Left renal cortex interstitium (tissue), 4 donors: ENCODE data around the gene MCRIP2. TPM values are rescaled to one million over a fixed set of nuclear protein-coding genes. Genes with fewer than 3 reads are reported as not detected.
A peak's percentile ranks its signal among the peaks of the same experiment; 100 is the strongest.
"Not testable (repeated sequence)": the region's sequence is repeated elsewhere in the genome, so short reads cannot be mapped to it uniquely, and the experiment has no call there.

Experiments used
- DNase-seq, 4 donors: peaks; one replicate each; pipeline ENCODE4 v3.0.0-alpha.2; 2013; ENCODE audit warnings: low read depth in 4 of 4, low spot score in 2 of 4, missing footprints in 1 of 4
- polyA plus RNA-seq, 4 donors: library from polyadenylated mRNA; unstranded; fragments of 120-200 nt; gene quantifications; one replicate each; pipeline ENCODE4 v1.2.1, GENCODE V29; 2013; ENCODE audit not compliant: insufficient read length in 4 of 4

MCRIP2 gene
- polyA plus RNA-seq, 4 donors, result 13.6 to 30.9 (median 25.1) TPM

GRCh38 chr16:678858-679813 is 37.5 kb downstream of the MCRIP2 start:
- DNase-seq, result peak in 3 of 4 donors; percentile 32 to 52 (median 39)

DNA sequence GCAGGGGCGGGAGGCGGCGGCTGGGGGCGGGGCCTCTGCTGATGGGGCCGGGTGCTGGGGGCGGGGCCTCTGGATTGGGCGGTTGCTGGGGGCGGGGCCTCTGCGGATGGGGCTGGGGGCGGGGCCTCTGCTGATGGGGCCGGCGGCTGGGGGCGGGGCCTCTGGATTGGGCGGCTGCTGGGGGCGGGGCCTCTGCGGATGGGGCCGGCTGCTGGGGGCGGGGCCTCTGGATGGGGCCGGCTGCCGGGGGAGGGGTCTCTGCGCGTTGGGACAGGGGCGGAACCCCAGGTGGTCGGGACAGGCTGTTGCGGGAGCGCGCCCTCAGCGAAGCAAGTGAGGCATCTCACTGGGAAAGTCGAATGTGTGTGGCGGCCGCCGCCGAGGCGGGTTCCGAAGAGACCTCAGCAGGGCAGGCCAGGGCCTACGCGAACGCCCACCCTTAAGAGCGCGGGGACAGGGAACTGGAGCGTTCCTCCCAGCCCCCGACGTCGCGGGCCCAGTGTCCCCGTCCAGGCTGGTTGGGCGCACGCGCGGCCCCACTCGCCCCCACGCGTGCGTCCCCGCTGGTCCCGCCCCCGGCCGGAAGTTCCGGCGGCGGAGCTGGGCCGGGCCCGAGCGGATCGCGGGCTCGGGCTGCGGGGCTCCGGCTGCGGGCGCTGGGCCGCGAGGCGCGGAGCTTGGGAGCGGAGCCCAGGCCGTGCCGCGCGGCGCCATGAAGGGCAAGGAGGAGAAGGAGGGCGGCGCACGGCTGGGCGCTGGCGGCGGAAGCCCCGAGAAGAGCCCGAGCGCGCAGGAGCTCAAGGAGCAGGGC is 38.4 kb downstream of the MCRIP2 start, which contains the start of gene STUB1:
Gene STUB1, plus strand, starts transcription at position 597 of the 811 bp plus-strand sequence. Its CDS starts 116 bp downstream, at position 713.
- DNase-seq, result peak in 3 of 4 donors; percentile 55 to 69 (median 59)

GRCh38 chr16:680625-680945 is 39.0 kb downstream of the MCRIP2 start:
- no peak for DNase-seq

- no peak for DNase-seq
Measured at GRCh38 chr16:680967-681745, 39.5 kb downstream of the MCRIP2 start.

- no peak for DNase-seq
Measured at GRCh38 chr16:681746-682427, 40.3 kb downstream of the MCRIP2 start.

GRCh38 chr16:682493-683395 is 41.1 kb downstream of the MCRIP2 start:
- DNase-seq, result no peak

GRCh38 chr16:683396-684070 is 41.9 kb downstream of the MCRIP2 start:
- DNase-seq, result no peak

DNA sequence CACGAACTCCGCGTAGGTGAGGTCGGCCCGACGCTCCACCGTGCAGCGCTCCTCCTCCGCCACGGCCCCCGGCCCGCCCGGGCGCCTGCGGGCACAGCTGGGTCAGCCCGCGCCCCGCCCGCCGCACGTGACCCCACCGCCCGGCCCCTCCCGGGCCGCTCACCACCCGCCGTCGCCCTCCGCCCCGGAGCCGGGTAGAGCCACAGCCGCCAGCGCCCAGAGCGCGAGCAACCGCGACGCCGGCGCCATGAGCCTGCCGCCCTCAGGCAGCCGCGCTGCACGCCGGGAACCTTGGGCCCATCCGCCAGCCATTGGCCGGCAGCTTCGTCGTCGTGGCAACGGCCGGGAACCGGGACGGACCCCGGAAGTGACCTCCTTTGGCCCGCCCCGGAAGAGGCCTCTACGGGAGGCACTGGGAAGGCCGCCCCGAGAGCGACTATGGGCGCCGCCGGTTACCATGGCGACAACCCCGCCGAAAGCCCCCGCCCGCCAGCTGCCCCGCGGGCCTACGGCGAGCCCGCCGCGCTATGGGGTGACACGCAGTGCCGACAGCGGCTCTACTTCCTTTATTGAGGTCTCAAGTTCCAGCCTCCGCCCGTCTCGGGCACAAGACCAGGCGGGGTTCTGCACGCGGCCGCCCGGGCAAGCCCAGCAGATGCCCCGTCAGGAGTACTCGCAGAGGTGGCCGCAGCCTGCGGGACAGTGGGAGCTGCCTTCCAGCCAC is 42.6 kb downstream of the MCRIP2 start, which contains the start of gene JMJD8:
Gene JMJD8, minus strand, starts transcription at position 264 of the 724 bp plus-strand sequence. Its CDS starts 15 bp downstream, at position 249.
- DNase-seq, result peak in 3 of 4 donors; percentile 79 to 91 (median 89)

DNA sequence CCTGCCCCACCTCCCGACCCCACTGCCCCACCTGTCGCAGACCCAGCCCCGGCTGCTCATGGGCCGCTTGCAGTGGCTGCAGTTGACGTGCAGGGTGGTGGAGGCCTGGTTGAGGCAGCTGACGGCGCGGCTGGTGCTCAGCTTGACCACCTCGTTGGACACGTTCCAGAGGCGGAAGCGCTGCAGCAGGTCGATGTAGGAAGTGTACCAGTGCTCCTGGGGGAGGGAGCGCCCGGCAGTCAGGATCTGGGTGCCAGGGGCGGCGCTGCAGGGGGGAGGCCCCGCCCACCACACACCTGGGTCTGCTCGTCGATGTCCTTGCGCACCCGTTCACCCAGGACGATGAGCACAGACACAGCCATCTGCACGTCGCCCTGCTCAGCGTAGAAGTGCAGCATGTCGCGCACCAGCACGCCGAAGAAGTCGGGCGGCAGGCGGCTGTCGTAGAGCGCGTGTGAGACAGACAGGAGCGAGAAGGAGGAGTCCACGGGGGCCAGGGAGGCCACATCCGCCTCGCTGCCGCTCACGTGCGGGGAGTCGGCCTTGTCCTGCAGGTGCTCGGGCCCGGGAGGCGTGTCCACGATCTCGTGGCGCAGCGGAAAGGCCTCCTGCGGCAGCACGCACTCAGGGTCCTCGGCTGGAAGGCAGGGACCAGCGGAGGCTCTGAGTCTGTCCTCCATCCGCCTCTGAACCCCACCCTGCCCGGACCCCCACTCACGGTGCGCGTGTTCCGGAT is 43.5 kb downstream of the MCRIP2 start:
- DNase-seq, result no peak

DNA sequence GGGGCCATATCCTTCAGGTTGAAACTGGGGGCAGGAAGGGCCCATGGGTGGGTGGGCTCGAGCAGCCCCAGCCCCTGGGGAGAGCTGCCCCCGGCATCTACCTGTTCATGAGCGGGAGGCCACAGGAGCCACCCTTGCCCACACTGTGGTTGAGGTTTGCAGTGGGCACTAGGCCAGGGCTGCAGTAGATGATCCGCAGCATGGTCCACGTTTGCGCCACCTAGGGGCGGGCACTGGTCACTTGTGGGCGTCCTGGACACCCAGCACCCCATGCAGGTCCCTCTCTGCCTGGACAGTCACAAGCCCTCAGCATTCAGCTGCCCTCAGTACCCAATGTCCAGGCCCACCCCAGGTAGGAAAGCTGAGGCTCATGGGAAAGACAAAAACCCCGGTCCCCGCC is 44.3 kb downstream of the MCRIP2 start:
- no peak for DNase-seq

- DNase-seq, result no peak
Measured at GRCh38 chr16:686459-687260, 45.0 kb downstream of the MCRIP2 start.

DNA sequence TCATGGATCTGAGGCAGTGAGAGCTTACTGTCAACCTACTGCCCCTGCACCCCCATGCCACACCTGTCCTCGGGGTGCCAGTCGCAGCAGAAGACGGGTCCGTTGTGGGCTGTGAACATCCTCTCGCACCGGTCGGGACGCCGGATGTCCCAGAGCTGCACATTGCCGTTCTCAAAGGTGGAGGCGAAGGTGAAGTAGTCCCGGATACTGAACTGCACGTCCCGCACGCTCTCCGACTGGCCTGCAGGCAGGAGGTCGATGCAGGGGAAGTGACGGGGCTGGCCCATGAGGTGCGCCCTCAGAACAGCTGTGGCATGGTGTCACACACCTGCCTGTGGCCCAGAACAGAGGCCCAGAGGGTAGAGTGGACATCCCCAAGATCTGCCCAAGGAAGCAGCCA is 45.9 kb downstream of the MCRIP2 start:
- DNase-seq, result no peak

- no peak for DNase-seq
Measured at GRCh38 chr16:689175-689897, 47.7 kb downstream of the MCRIP2 start.

DNA sequence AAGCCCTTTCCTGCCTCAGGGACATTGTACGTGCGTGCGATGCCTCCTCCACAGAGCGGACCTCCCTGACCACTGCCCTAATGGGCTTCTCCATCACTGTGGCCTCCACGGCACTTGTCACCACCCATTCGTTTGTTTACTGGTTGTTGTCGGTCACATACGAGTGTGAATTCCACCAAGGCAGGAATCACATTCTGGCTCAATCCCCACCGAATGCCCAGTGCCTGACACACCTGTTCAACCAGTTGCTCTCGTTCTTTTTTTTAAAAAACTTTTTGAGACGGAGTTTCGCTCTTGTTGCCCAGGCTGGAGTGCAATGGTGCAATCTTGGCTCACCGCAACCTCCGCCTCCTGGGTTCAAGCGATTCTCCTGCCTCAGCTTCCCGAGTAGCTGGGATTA is 49.6 kb downstream of the MCRIP2 start:
- DNase-seq, result not testable (repeated sequence)

DNA sequence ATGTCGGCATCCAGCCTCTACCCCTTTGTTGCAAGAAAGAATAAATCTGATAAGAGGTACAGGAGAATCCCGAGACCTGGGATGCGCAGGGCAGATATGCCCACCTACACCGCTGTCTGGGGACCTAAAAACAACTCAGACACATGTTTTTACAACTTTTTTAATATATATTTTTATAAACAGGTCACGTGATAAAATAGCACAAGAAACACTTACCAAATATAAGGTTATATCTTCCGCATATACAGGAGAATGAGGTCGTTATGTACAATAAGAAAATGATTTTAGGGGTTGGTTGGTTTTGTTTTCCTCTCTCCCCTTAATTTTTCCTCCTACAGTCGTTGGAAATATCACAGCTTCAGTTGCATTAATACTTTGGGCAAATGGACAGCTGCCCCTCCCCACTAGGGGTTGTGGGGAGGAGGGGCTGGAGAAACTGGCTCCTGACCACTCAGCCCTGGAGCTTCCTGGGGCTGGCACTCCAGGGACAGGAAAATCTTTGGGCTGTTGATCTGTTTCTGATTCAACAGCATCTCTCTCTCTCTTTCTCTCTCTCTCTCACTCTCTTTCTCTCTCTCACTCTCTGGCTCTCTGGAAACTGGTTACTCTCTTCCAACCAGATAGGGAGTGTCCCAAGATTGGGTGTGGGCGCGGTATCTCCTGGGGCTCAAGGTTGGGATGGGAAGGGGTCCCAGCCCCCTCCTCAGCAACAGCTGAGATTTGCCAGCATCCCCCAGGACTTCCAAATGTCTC is 50.9 kb downstream of the MCRIP2 start:
- DNase-seq, result no peak
